GM23248 (cell line): Measurements from ENCODE around the gene RPIA. TPM values are rescaled to one million over a fixed set of nuclear protein-coding genes. Genes with fewer than 3 reads are reported as not detected.

Experiments
- DNase-seq: peaks from one replicate; pipeline ENCODE4 v3.0.0-alpha.2; 2015
- H2AFZ ChIP-seq: fragments of 200-600 bp; sonication (generic); 2 replicates; pipeline ENCODE4 v1.6.1; 2016; ENCODE audit warnings: antibody characterized with exemption
- H3F3A ChIP-seq: fragments of 200-600 bp; sonication (generic); 2 replicates; pipeline ENCODE4 v1.6.1; 2016; ENCODE audit warnings: mild to moderate bottlenecking, antibody characterized with exemption, mixed run types; ENCODE audit not compliant: insufficient read depth
- H3K27ac ChIP-seq: fragments of 200-600 bp; sonication (generic); 2 replicates; pipeline ENCODE4 v1.5.1; 2016; ENCODE audit warnings: mild to moderate bottlenecking
- H3K27me3 ChIP-seq: fragments of 200-600 bp; sonication (generic); replicated peaks from 2 replicates; pipeline ENCODE4 v1.6.1; 2016; ENCODE audit warnings: mild to moderate bottlenecking; ENCODE audit not compliant: insufficient read depth
- H3K36me3 ChIP-seq: fragments of 200-600 bp; sonication (generic); 2 replicates; pipeline ENCODE4 v1.6.1; 2016; ENCODE audit warnings: low read depth, mild to moderate bottlenecking
- H3K4me1 ChIP-seq: fragments of 200-600 bp; sonication (generic); 2 replicates; pipeline ENCODE4 v1.6.1; 2016; ENCODE audit warnings: mild to moderate bottlenecking; ENCODE audit not compliant: insufficient read depth
- H3K4me2 ChIP-seq: fragments of 200-600 bp; sonication (generic); one replicate; pipeline ENCODE4 v1.6.1; 2016; ENCODE audit warnings: mild to moderate bottlenecking; ENCODE audit not compliant: unreplicated experiment
- H3K4me3 ChIP-seq: fragments of 200-600 bp; sonication (generic); 2 replicates; pipeline ENCODE4 v1.5.1; 2016; ENCODE audit warnings: mild to moderate bottlenecking
- H3K79me2 ChIP-seq: fragments of 200-600 bp; sonication (generic); 2 replicates; pipeline ENCODE4 v1.6.1; 2016; ENCODE audit warnings: mild to moderate bottlenecking; ENCODE audit not compliant: insufficient read depth
- H3K9ac ChIP-seq: fragments of 200-600 bp; sonication (generic); 2 replicates; pipeline ENCODE4 v1.6.1; 2016; ENCODE audit warnings: mild to moderate bottlenecking
- H3K9me2 ChIP-seq: fragments of 200-600 bp; sonication (generic); 2 replicates; pipeline ENCODE4 v1.6.1; 2016; ENCODE audit warnings: mixed run types, mild to moderate bottlenecking, moderate library complexity; ENCODE audit not compliant: insufficient read depth
- H3K9me3 ChIP-seq: fragments of 200-600 bp; sonication (generic); one replicate; pipeline ENCODE4 v1.6.1; 2017; ENCODE audit warnings: low read depth
- H4K20me1 ChIP-seq: fragments of 200-600 bp; sonication (generic); 2 replicates; pipeline ENCODE4 v1.6.0; 2016; ENCODE audit not compliant: insufficient read depth
- EZH2 ChIP-seq: fragments of 200-600 bp; sonication (generic); IDR thresholded peaks from 2 replicates; pipeline ENCODE4 v1.6.1; 2018; ENCODE audit warnings: antibody characterized with exemption, mild to moderate bottlenecking; ENCODE audit not compliant: insufficient read depth, poor library complexity, severe bottlenecking
- EZH2phosphoT487 ChIP-seq: fragments of 200-600 bp; sonication (generic); IDR thresholded peaks from 2 replicates; pipeline ENCODE4 v1.6.1; 2018; ENCODE audit warnings: antibody characterized with exemption, moderate library complexity, mild to moderate bottlenecking, low read depth; ENCODE audit not compliant: insufficient read depth
- WGBS, 2 experiments: methylation state at CpG; one replicate each; pipeline ENCODE4 v1.1.6; 2015 to 2017; ENCODE audit warnings: low lambda C conversion rate in 2 of 2, low coverage in 1 of 2; ENCODE audit errors: missing lambda C conversion rate in 2 of 2; 5-methylcytosine and 5-hydroxymethylcytosine counted together
- in situ Hi-C: fragments of 300-500 bp; cut with MboI; formaldehyde crosslinking; loops from 2 replicates; pipeline ENCODE4 v1.15.0; 2020
- polyA plus RNA-seq: library from polyadenylated mRNA; unstranded; fragments of >200 nt; fragmentation: Nextera tagmentation; extraction: Ambion mirVana; gene quantifications from 2 replicates; pipeline ENCODE4 v1.2.1, GENCODE V29; 2016
- total RNA-seq: library from RNA; depleted of rRNA; stranded (reverse); fragments of >200 nt; shearing (Covaris generic); gene quantifications from 2 replicates; pipeline ENCODE4 v1.2.3, GENCODE V29; 2014

The RPIA gene
- total and polyA plus RNA-seq, 2 experiments from 2014 or later: 5.8 to 9.2 TPM

GRCh38 chr2:88739985-88740600, 48.6 kb downstream of the RPIA start:
- peak; percentile 65 for DNase-seq
- WGBS, 2 experiments: 35 to 36% methylated on average over 7 of the region's 7 CpGs
- no peaks in the 10 kb centered on the region for H3K9me2 ChIP-seq
- H3K36me3 ChIP-seq: 0 out of 2 replicates have a peak, but pooled peaks cover 13% of the 10 kb centered on the region
- H3K27ac ChIP-seq: no peak overlapping the region
- 0 out of 2 replicates have a peak, but pooled peaks cover 5% of the 10 kb centered on the region for H3F3A ChIP-seq
- H3K27me3 ChIP-seq: no peaks in the 10 kb centered on the region
- no peak overlapping the region for H3K4me3 ChIP-seq
- H3K4me1 ChIP-seq: peaks cover 16% of the 10 kb centered on the region
- H3K9me3 ChIP-seq: no peaks in the 10 kb centered on the region
- no peak overlapping the region for H2AFZ ChIP-seq
- no peaks in the 10 kb centered on the region for H3K79me2 ChIP-seq
- in situ Hi-C loops: no loop called here
- no peak overlapping the region for H3K9ac ChIP-seq
- no peak for TF ChIP-seq EZH2
- no peak for TF ChIP-seq EZH2phosphoT487
- H4K20me1 ChIP-seq: no peaks in the 10 kb centered on the region
- H3K4me2 ChIP-seq: no peak overlapping the region

GRCh38 chr2:88746929-88747490, 55.5 kb downstream of the RPIA start:
- no peak for DNase-seq
- WGBS, 2 experiments: 93 to 94% methylated on average over 6 of the region's 6 CpGs
- no peaks in the 10 kb centered on the region for H3F3A ChIP-seq
- no peaks in the 10 kb centered on the region for H4K20me1 ChIP-seq
- no peaks in the 10 kb centered on the region for H3K9me2 ChIP-seq
- no peak overlapping the region for H3K9ac ChIP-seq
- no peak overlapping the region for H3K27ac ChIP-seq
- no peak overlapping the region for H2AFZ ChIP-seq
- no peaks in the 10 kb centered on the region for H3K9me3 ChIP-seq
- H3K36me3 ChIP-seq: peaks cover 15% of the 10 kb centered on the region; the same call in 1 of the 2 replicates
- no peak overlapping the region for H3K4me3 ChIP-seq
- H3K4me1 ChIP-seq: no peaks in the 10 kb centered on the region
- H3K27me3 ChIP-seq: no peaks in the 10 kb centered on the region
- H3K4me2 ChIP-seq: no peak overlapping the region
- no peaks in the 10 kb centered on the region for H3K79me2 ChIP-seq
- no peak for TF ChIP-seq EZH2
- in situ Hi-C loops: no loop called here

- Histone ChIP-seq H4K20me1 (no peaks in the 10 kb centered on the region), H3K4me1 (no peaks in the 10 kb centered on the region), H3K9ac (no peak overlapping the region), H2AFZ (no peak overlapping the region), H3K79me2 (no peaks in the 10 kb centered on the region), H3K9me3 (no peaks in the 10 kb centered on the region), H3K36me3 (peaks cover 15% of the 10 kb centered on the region; the same call in 1 of the 2 replicates), H3K27me3 (no peaks in the 10 kb centered on the region), H3K27ac (no peak overlapping the region), H3K4me3 (no peak overlapping the region), H3K9me2 (no peaks in the 10 kb centered on the region), H3K4me2 (no peak overlapping the region), H3F3A (no peaks in the 10 kb centered on the region)
- TF ChIP-seq EZH2phosphoT487 (no peak), EZH2 (no peak)
- DNase-seq: no peak
- 98 to 100% methylated on average over 2 of the region's 2 CpGs for WGBS, 2 experiments
- in situ Hi-C loops: no loop called here
Measured at GRCh38 chr2:88747990-88748389, 56.5 kb downstream of the RPIA start.

- Histone ChIP-seq H4K20me1 (no peaks in the 10 kb centered on the region), H3K36me3 (peaks cover 9% of the 10 kb centered on the region; the same call in 1 of the 2 replicates), H3K27ac (no peak overlapping the region), H3K9me3 (no peaks in the 10 kb centered on the region), H3K9ac (no peak overlapping the region), H2AFZ (no peak overlapping the region), H3K27me3 (no peaks in the 10 kb centered on the region), H3K4me2 (no peak overlapping the region), H3K4me1 (no peaks in the 10 kb centered on the region), H3K79me2 (no peaks in the 10 kb centered on the region), H3K9me2 (no peaks in the 10 kb centered on the region), H3F3A (no peaks in the 10 kb centered on the region), H3K4me3 (no peak overlapping the region)
- DNase-seq: no peak
- TF ChIP-seq EZH2phosphoT487 (no peak), EZH2 (no peak)
- in situ Hi-C loops: no loop called here
- WGBS, 2 experiments: 95 to 96% methylated on average over 3 of the region's 3 CpGs
Measured at GRCh38 chr2:88751768-88752167, 60.3 kb downstream of the RPIA start.
